ENCODE data around the gene PTPRA.

Gene PTPRA

GRCh38 chr20:3080939-3081388, 207.7 kb downstream of the PTPRA start:
- TF ChIP-seq, protein P1, sequence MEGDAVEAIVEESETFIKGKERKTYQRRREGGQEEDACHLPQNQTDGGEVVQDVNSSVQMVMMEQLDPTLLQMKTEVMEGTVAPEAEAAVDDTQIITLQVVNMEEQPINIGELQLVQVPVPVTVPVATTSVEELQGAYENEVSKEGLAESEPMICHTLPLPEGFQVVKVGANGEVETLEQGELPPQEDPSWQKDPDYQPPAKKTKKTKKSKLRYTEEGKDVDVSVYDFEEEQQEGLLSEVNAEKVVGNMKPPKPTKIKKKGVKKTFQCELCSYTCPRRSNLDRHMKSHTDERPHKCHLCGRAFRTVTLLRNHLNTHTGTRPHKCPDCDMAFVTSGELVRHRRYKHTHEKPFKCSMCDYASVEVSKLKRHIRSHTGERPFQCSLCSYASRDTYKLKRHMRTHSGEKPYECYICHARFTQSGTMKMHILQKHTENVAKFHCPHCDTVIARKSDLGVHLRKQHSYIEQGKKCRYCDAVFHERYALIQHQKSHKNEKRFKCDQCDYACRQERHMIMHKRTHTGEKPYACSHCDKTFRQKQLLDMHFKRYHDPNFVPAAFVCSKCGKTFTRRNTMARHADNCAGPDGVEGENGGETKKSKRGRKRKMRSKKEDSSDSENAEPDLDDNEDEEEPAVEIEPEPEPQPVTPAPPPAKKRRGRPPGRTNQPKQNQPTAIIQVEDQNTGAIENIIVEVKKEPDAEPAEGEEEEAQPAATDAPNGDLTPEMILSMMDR (conservative IDR thresholded peaks at IDR 0.05; ENCODE audit: low read depth, low read length), result no peak
- H3K4me3 ChIP-seq (ENCODE audit: low read depth, low read length), result no peak overlapping the region
- DNase-seq (ENCODE audit: low read depth), result no peak

DNA sequence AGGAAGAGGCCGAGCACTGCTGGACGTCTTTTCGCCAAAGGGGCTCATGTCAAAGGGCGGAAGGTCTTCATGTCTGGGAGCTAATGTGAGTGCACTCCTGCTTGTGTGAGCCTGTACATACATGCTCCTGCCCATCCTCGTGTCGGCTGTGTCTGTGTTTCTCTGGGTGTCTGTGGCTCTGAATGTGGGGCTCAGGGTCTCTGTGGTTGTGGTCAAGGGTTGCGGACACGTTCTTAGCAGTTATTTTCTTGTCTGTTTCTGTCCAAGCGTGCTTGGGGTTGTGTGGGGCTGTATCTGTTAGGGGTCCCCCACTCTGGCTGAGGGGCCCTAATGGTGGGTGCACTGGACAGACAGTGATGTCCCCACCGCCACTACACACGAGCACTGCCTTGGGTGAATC, 208.4 kb downstream of the PTPRA start:
- no peak for DNase-seq (ENCODE audit: low read depth)
- H3K4me3 ChIP-seq (ENCODE audit: low read depth, low read length), result no peak overlapping the region
- TF ChIP-seq, protein P1 (conservative IDR thresholded peaks at IDR 0.05; ENCODE audit: low read depth, low read length), result no peak

DNA sequence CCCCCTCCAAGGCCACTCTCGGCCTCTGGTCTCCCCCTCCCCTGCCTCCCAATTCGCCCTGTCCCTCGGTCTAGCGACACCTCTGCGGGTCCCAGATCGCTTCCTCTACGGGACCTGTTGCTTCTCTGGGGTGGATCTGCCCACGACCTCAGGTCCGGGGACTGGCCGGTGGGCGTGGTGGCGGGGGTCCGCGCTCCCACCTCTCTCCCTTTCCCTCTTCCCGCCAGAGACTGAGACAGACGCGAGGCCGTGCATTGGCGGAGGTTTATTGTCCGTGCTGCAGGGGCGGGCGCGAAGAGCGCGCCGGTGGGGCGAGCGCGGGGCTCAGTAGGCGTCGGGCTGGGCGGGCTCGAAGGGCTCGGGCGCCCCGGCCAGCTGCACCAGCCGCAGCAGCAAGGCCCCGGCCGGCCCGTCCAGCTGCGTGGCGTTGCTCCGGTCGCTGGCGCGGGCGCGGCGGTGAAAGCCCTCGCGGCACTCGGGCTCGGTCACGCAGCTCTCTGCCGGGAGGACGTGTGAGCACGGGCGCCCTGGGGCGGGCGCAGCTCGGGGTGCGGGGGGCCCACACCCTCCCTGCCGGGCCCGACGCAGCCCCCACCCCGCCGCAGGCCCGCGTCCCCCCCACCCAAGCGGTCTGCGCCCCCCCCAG, 209.1 kb downstream of the PTPRA start:
- TF ChIP-seq, protein P1 (conservative IDR thresholded peaks at IDR 0.05; ENCODE audit: low read depth, low read length), result no peak
- no peak for DNase-seq (ENCODE audit: low read depth)
- no peak overlapping the region for H3K4me3 ChIP-seq (ENCODE audit: low read depth, low read length)

DNA sequence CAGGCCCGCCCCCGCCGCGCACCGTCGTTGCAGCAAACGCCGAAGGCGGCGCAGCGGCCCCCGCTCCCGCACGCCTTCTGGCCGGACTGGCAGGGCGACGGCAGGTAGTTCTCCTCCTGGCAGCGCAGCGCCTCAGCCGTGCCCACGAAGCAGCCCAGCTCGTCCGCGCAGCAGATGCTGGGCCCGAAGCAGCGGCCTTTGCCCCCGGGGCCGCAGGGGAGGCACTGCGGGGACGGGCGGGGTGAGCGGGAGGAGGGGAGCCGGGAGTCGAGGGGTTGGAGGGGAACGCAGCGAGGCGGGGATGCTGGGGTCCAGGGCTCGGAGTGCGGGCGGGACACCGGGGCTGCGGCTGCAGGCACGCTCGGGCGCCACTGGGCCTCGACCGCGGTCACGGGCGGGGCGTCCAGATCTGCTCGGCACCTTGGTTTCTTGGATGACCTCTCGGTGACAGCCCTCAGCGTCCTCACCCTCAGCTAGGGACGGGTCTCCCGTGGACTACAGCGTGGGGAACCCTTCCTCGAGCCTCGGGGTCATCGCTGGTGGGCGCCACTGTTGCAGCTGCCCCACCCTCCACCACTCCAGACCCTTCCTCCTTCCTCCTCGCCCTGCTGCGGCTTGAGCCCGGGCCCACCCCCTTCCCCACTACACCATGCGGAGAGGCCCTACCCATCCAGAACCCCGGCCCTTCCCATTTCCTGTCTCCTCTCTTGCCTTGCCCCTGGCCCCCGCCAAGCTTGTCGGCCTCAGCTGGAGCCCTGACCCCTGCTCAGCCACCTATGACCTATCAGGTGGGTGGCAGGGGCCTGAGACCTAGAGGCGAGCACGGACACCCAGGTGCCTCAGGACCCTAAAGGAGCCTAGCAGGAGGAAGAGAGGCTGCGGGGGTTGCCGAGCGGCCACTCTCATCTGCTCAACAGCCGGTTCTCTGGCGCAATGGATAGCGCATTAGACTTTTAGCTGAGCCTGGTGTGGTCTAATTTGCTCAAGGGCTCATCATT, 210.0 kb downstream of the PTPRA start:
- H3K4me3 ChIP-seq (ENCODE audit: low read depth, low read length), result no peak overlapping the region
- no peak for DNase-seq (ENCODE audit: low read depth)
- TF ChIP-seq, protein P1 (conservative IDR thresholded peaks at IDR 0.05; ENCODE audit: low read depth, low read length), result no peak

DNA sequence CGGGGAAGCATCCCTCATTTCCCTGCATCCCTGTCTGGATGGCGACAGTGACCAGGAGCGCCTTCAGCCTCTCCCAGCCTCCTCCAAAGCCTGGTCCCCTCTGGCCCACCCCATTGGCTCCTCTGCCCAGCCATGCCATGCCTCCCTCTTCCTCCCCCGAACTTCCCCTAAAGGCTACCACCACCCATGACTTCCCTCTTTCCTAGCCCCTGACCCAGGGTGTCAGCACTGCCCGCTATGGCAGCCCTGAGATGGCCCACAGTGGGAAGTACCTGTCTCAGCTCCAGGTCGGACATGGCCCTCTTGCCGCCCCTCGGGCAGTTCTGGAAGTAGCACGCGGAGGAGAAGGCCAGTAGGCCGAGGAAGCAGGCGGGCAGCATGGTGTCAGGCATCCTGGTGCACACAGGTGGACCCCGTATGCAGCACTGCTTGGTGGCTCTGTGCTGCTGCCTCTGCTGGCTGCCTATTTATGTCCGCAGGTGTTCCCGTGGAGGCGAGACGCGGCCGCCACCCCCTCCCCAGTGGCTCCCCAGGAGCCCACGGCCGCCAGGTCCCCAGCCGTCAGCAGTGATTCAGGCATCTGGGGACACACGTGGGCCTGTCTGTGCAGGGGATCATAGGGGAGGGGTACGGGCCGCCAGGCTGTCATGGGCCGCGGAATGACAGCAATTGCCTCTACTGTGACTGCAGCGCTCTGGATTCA, 211.2 kb downstream of the PTPRA start, which contains the start of gene AVP:
Gene AVP (minus strand): TSS at position 442 of the 703 bp plus-strand sequence. CDS start 50 bp downstream, at position 392.
- H3K4me3 ChIP-seq (ENCODE audit: low read depth, low read length), result no peak within 1 kb of the TSS
- DNase-seq (ENCODE audit: low read depth), result no peak
- TF ChIP-seq, protein P1 (conservative IDR thresholded peaks at IDR 0.05; ENCODE audit: low read depth, low read length), result no peak

GRCh38 chr20:3084986-3085360, 211.7 kb downstream of the PTPRA start:
- TF ChIP-seq, protein P1 (conservative IDR thresholded peaks at IDR 0.05; ENCODE audit: low read depth, low read length), result no peak
- H3K4me3 ChIP-seq (ENCODE audit: low read depth, low read length), result no peak overlapping the region
- DNase-seq (ENCODE audit: low read depth), result no peak

Measured in choroid plexus epithelial cell (primary cell).